ENCODE measurements around the gene MAP3K3. TPM values are rescaled to one million over a fixed set of nuclear protein-coding genes. Genes with fewer than 3 reads are reported as not detected.

MAP3K3 gene
- total RNA-seq, 1 experiment from 2014 or later = 24.3 TPM

DNA sequence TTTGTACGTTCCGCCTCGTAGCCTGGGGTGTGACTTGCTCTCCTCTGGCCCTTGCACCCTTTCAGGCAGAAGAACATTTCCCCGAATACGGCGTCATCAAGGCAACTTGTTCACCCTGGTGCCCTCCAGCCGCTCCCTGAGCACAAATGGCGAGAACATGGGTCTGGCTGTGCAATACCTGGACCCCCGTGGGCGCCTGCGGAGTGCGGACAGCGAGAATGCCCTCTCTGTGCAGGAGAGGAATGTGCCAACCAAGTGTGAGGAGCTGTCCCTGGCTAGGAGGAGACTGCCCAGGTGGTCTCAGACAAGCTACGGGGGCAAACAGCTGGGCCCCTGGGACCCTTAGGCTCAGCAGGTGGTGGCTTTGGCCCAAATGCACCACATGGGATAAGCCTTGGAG, 67.3 kb downstream of the MAP3K3 start:
- H2AK5ac ChIP-seq (ENCODE audit: insufficient read length, low read length) = no peak overlapping the region
- H2BK5ac ChIP-seq (ENCODE audit: insufficient read length, low read length) = no peak overlapping the region
- no peak overlapping the region for H3K23ac ChIP-seq (ENCODE audit: insufficient read length, low read depth, low read length)
- no peaks in the 10 kb centered on the region for H3K27me3 ChIP-seq (ENCODE audit: insufficient read depth, low read length)
- H4K20me1 ChIP-seq (ENCODE audit: control insufficient read depth, insufficient read depth, insufficient read length) = no peaks in the 10 kb centered on the region
- Mint-ChIP-seq H3K27ac (no peak overlapping the region), H3K36me3 (ENCODE audit: insufficient read depth in 1 of 3, low read depth in 3 of 3) (peaks cover 7 to 38% (median 30%) of the 10 kb centered on the region in 3 experiments), H3K9me3 (no peaks in the 10 kb centered on the region), H3K27me3 (ENCODE audit: low read depth) (no peaks in the 10 kb centered on the region), H3K4me1 (peaks cover under 1 to 5% of the 10 kb centered on the region in 2 experiments; a peak in 2 of 4 replicates), H3K4me3 (no peak overlapping the region)
- no peak for DNase-seq
- H3K18ac ChIP-seq (ENCODE audit: insufficient read length, low read depth, low read length) = no peak overlapping the region
- H2BK15ac ChIP-seq (ENCODE audit: low read depth, low read length) = no peak overlapping the region
- H3K56ac ChIP-seq (ENCODE audit: insufficient read length, low read depth, low read length) = no peak overlapping the region
- no peak overlapping the region for H3K14ac ChIP-seq (ENCODE audit: insufficient read depth, low read length)
- H3K4me2 ChIP-seq (ENCODE audit: insufficient read depth, insufficient read length, low read length) = no peak overlapping the region
- no peak overlapping the region for H2BK12ac ChIP-seq (ENCODE audit: insufficient read length, low read depth, low read length)
- no peak overlapping the region for H4K91ac ChIP-seq (ENCODE audit: insufficient read length, low read depth, low read length)
- H3T11ph ChIP-seq (ENCODE audit: low read length) = no peak overlapping the region
- no peak overlapping the region for H3K4ac ChIP-seq (ENCODE audit: low read depth, low read length)
- no CpG with 5 or more reads among the region's 14 CpGs for WGBS (ENCODE audit: extremely low coverage, insufficient read length, low lambda C conversion rate)
- H2BK20ac ChIP-seq (ENCODE audit: low read depth, low read length, poor library complexity, severe bottlenecking) = no peak overlapping the region
- no peaks in the 10 kb centered on the region for H3K79me1 ChIP-seq (ENCODE audit: insufficient read depth, low read depth, low read length, poor library complexity, severe bottlenecking)
- H2BK120ac ChIP-seq (ENCODE audit: low read depth, low read length, poor library complexity, severe bottlenecking) = no peak overlapping the region
- TF ChIP-seq, protein P1, sequence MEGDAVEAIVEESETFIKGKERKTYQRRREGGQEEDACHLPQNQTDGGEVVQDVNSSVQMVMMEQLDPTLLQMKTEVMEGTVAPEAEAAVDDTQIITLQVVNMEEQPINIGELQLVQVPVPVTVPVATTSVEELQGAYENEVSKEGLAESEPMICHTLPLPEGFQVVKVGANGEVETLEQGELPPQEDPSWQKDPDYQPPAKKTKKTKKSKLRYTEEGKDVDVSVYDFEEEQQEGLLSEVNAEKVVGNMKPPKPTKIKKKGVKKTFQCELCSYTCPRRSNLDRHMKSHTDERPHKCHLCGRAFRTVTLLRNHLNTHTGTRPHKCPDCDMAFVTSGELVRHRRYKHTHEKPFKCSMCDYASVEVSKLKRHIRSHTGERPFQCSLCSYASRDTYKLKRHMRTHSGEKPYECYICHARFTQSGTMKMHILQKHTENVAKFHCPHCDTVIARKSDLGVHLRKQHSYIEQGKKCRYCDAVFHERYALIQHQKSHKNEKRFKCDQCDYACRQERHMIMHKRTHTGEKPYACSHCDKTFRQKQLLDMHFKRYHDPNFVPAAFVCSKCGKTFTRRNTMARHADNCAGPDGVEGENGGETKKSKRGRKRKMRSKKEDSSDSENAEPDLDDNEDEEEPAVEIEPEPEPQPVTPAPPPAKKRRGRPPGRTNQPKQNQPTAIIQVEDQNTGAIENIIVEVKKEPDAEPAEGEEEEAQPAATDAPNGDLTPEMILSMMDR (conservative IDR thresholded peaks at IDR 0.05) = no peak
- no peak overlapping the region for H4K5ac ChIP-seq (ENCODE audit: insufficient read length, low read depth, low read length)
- H3K9ac ChIP-seq (ENCODE audit: extremely low read depth, insufficient read length, low read length) = no peak overlapping the region
- no peak overlapping the region for H4K8ac ChIP-seq (replicated peaks; ENCODE audit: insufficient read length, low read depth, low read length)
- H3K9me3 ChIP-seq (ENCODE audit: control insufficient read depth, low read depth, low read length) = no peaks in the 10 kb centered on the region
- H3K4me1 ChIP-seq (ENCODE audit: insufficient read depth, low read length) = no peaks in the 10 kb centered on the region; the same call in 1 of the 2 replicates
- no peaks in the 10 kb centered on the region for H3K23me2 ChIP-seq (ENCODE audit: insufficient read length, low read depth, low read length, poor library complexity, severe bottlenecking)
- no peak overlapping the region for H2AFZ ChIP-seq (ENCODE audit: low read length)
- H3K27ac ChIP-seq (ENCODE audit: insufficient read length, low read depth, low read length) = no peak overlapping the region
- H3K79me2 ChIP-seq (ENCODE audit: insufficient read depth, low read length) = no peaks in the 10 kb centered on the region
